IMR-90 (cell line): ENCODE data around the gene ADGRL3. TPM values are rescaled to one million over a fixed set of nuclear protein-coding genes. Genes with fewer than 3 reads are reported as not detected.

ENCODE experiments used
- ATAC-seq: fragments of 200-7000 bp; cut with Tn5 transposase; 2 replicates; pipeline ENCODE4 v1.9.1; 2020; ENCODE audit warnings: low read depth, mild to moderate bottlenecking, moderate library complexity
- BruUV-seq: library from RNA; stranded (reverse); fragments of 400-500 nt; replicated peaks from 2 replicates; lab custom pipeline; 2021; lab: Mats Ljungman, UMichigan
- CTCF ChIA-PET: fragments of 300-600 bp; formaldehyde crosslinking; extraction: SDS; loops from one replicate; lab custom pipeline; 2021; ENCODE audit warnings: antibody characterized with exemption; lab: Yijun Ruan, JAX
- POLR2A ChIA-PET: fragments of 300-600 bp; sonication (Branson Sonifier 250); formaldehyde crosslinking; loops from one replicate; lab custom pipeline; 2022; ENCODE audit warnings: antibody characterized with exemption; ENCODE audit not compliant: unreplicated experiment; lab: Charles Lee
- DNase-seq: peaks from one replicate; pipeline ENCODE4 v3.0.0; 2013
- H2AFZ ChIP-seq: replicated peaks from 2 replicates; pipeline ENCODE3; 2013; ENCODE audit warnings: low read length, mild to moderate bottlenecking; ENCODE audit not compliant: poor library complexity
- H2AK5ac ChIP-seq: 2 replicates; pipeline ENCODE4 v1.6.1; 2013; ENCODE audit warnings: low read depth, low read length, inconsistent platforms
- H2AK9ac ChIP-seq: replicated peaks from 2 replicates; pipeline ENCODE3; 2013; ENCODE audit warnings: mild to moderate bottlenecking, low read depth, low read length, moderate library complexity; ENCODE audit not compliant: poor library complexity
- H2BK120ac ChIP-seq: 2 replicates; pipeline ENCODE4 v1.6.1; 2013; ENCODE audit warnings: low read depth, low read length, inconsistent platforms
- H2BK15ac ChIP-seq: 3 replicates; pipeline ENCODE4 v1.6.1; 2013; ENCODE audit warnings: low read depth, low read length, inconsistent platforms
- H2BK20ac ChIP-seq: 2 replicates; pipeline ENCODE4 v1.6.1; 2013; ENCODE audit warnings: low read depth, mild to moderate bottlenecking, inconsistent platforms, low read length, moderate library complexity
- H2BK5ac ChIP-seq: 2 replicates; pipeline ENCODE4 v1.6.1; 2013; ENCODE audit warnings: mild to moderate bottlenecking, low read depth, low read length, inconsistent platforms; ENCODE audit not compliant: poor library complexity, severe bottlenecking
- H3K14ac ChIP-seq: replicated peaks from 2 replicates; pipeline ENCODE4 v1.6.1; 2013; ENCODE audit warnings: low read depth, low read length, inconsistent platforms
- H3K18ac ChIP-seq: 2 replicates; pipeline ENCODE4 v1.6.1; 2013; ENCODE audit warnings: low read depth, low read length, control low read depth
- H3K23ac ChIP-seq: 2 replicates; pipeline ENCODE4 v1.6.1; 2013; ENCODE audit warnings: low read depth, low read length, inconsistent platforms
- H3K27ac ChIP-seq: 2 replicates; pipeline ENCODE4 v1.5.1; 2013; ENCODE audit warnings: mild to moderate bottlenecking, control low read depth, low read length; ENCODE audit not compliant: insufficient read depth
- H3K27me3 ChIP-seq: 2 replicates; pipeline ENCODE4 v1.6.1; 2013; ENCODE audit warnings: low read length; ENCODE audit not compliant: control insufficient read depth, insufficient read depth
- H3K36me3 ChIP-seq: 2 replicates; pipeline ENCODE4 v1.6.1; 2013; ENCODE audit warnings: low read length, mixed read lengths; ENCODE audit not compliant: control insufficient read depth, insufficient read depth
- H3K4ac ChIP-seq: 2 replicates; pipeline ENCODE4 v1.6.1; 2013; ENCODE audit warnings: low read depth, low read length, inconsistent platforms
- H3K4me1 ChIP-seq: 2 replicates; pipeline ENCODE4 v1.6.1; 2013; ENCODE audit warnings: low read length, mixed read lengths; ENCODE audit not compliant: control insufficient read depth, insufficient read depth
- H3K4me2 ChIP-seq: 2 replicates; pipeline ENCODE4 v1.6.1; 2013; ENCODE audit warnings: low read depth, mild to moderate bottlenecking, control low read depth, low read length, moderate library complexity
- H3K4me3 ChIP-seq: 2 replicates; pipeline ENCODE4 v1.5.1; 2013; ENCODE audit warnings: low read depth, mild to moderate bottlenecking, control low read depth, low read length, moderate library complexity; ENCODE audit not compliant: insufficient read depth
- H3K56ac ChIP-seq: 2 replicates; pipeline ENCODE4 v1.6.1; 2013; ENCODE audit warnings: low read length, inconsistent platforms; ENCODE audit not compliant: insufficient read depth; ENCODE audit errors: extremely low read depth
- H3K79me1 ChIP-seq, 2 experiments: 2 replicates each; pipeline ENCODE4 v1.6.1; 2013; ENCODE audit warnings: low read length in 2 of 2, inconsistent platforms in 1 of 2, low read depth in 1 of 2
- H3K9ac ChIP-seq: 2 replicates; pipeline ENCODE4 v1.6.1; 2013; ENCODE audit warnings: low read depth, low read length, control low read depth
- H3K9me1 ChIP-seq: 2 replicates; pipeline ENCODE4 v1.6.1; 2013; ENCODE audit warnings: low read length, inconsistent platforms; ENCODE audit not compliant: insufficient read depth
- H3K9me3 ChIP-seq: 2 replicates; pipeline ENCODE4 v1.6.1; 2013; ENCODE audit warnings: low read length; ENCODE audit not compliant: control insufficient read depth, insufficient read depth
- H4K20me1 ChIP-seq: 2 replicates; pipeline ENCODE4 v1.6.1; 2013; ENCODE audit warnings: low read length, inconsistent platforms; ENCODE audit not compliant: insufficient read depth
- H4K5ac ChIP-seq: 2 replicates; pipeline ENCODE4 v1.6.1; 2013; ENCODE audit warnings: mild to moderate bottlenecking, low read depth, low read length, control low read depth
- H4K8ac ChIP-seq, 2 experiments: 2 replicates each; pipeline ENCODE4 v1.6.1; 2013; ENCODE audit warnings: low read depth in 2 of 2, low read length in 2 of 2, control low read depth in 1 of 2, inconsistent platforms in 1 of 2
- H4K91ac ChIP-seq: 2 replicates; pipeline ENCODE4 v1.6.1; 2013; ENCODE audit warnings: low read depth, low read length, inconsistent platforms; ENCODE audit not compliant: insufficient read depth
- BHLHE40 ChIP-seq: fragments of 150-350 bp; IDR thresholded peaks from 2 replicates; pipeline ENCODE4 v1.6.1; 2016; ENCODE audit warnings: mild to moderate bottlenecking, low read depth, low read length
- CEBPB ChIP-seq: IDR thresholded peaks from 2 replicates; pipeline ENCODE4 v1.6.1; 2012; ENCODE audit warnings: low read depth, low read length, improper control_type of control experiment
- CHD1 ChIP-seq: IDR thresholded peaks from 2 replicates; pipeline ENCODE4 v1.6.1; 2012; ENCODE audit warnings: low read depth, low read length, improper control_type of control experiment
- CTCF ChIP-seq: conservative IDR thresholded peaks from 2 replicates; pipeline ENCODE4 v1.5.1; 2012; ENCODE audit warnings: mild to moderate bottlenecking, low read depth, low read length, improper control_type of control experiment
- ELK1 ChIP-seq: fragments of 150-350 bp; IDR thresholded peaks from 2 replicates; pipeline ENCODE4 v1.6.1; 2016; ENCODE audit warnings: low read depth, mild to moderate bottlenecking, low read length, moderate library complexity, borderline replicate concordance
- FOS ChIP-seq: fragments of 150-350 bp; IDR thresholded peaks from 2 replicates; pipeline ENCODE4 v1.6.1; 2016; ENCODE audit warnings: low read depth, low read length
- MAFK ChIP-seq: IDR thresholded peaks from 2 replicates; pipeline ENCODE4 v1.6.1; 2012; ENCODE audit warnings: low read depth, low read length, improper control_type of control experiment
- MAZ ChIP-seq: IDR thresholded peaks from 2 replicates; pipeline ENCODE4 v1.6.1; 2012; ENCODE audit warnings: low read depth, mild to moderate bottlenecking, low read length, improper control_type of control experiment, moderate library complexity, borderline replicate concordance
- NFE2L2 ChIP-seq: fragments of 150-350 bp; IDR thresholded peaks from 2 replicates; pipeline ENCODE4 v1.6.1; 2016; ENCODE audit warnings: low read depth, mild to moderate bottlenecking, low read length
- POLR2A ChIP-seq: IDR thresholded peaks from 2 replicates; pipeline ENCODE4 v1.6.1; 2012; ENCODE audit warnings: mild to moderate bottlenecking, low read depth, low read length
- RAD21 ChIP-seq: IDR thresholded peaks from 2 replicates; pipeline ENCODE4 v1.6.1; 2012; ENCODE audit warnings: low read length, improper control_type of control experiment
- RCOR1 ChIP-seq: IDR thresholded peaks from 2 replicates; pipeline ENCODE4 v1.6.1; 2012; ENCODE audit warnings: mild to moderate bottlenecking, low read length, improper control_type of control experiment; ENCODE audit not compliant: insufficient replicate concordance
- RFX5 ChIP-seq: IDR thresholded peaks from 2 replicates; pipeline ENCODE4 v1.8.0; 2012; ENCODE audit warnings: low read depth, mild to moderate bottlenecking, low read length, moderate library complexity
- SMC3 ChIP-seq: fragments of 150-350 bp; IDR thresholded peaks from 2 replicates; pipeline ENCODE4 v1.6.1; 2016; ENCODE audit warnings: low read depth, mild to moderate bottlenecking, antibody characterized with exemption, low read length, moderate library complexity
- WGBS, 2 experiments: methylation state at CpG; one replicate each; pipeline versions ENCODE4 v1.1.5 to v1.1.7; 2013; ENCODE audit warnings: missing lambda C conversion rate in 2 of 2; ENCODE audit not compliant: insufficient read length in 1 of 2; ENCODE audit errors: extremely low coverage in 2 of 2; 5-methylcytosine and 5-hydroxymethylcytosine counted together
- dilution Hi-C: fragments of 300-500 bp; cut with HindIII; formaldehyde crosslinking; loops from one replicate; pipeline ENCODE4 v1.14.3; 2018; ENCODE audit warnings: low sequenced_read_pairs; ENCODE audit not compliant: unreplicated experiment
- in situ Hi-C: fragments of 300-500 bp; cut with MboI; formaldehyde crosslinking; loops from 3 replicates; pipeline ENCODE4 v1.14.3; 2019; ENCODE audit warnings: low sequenced_read_pairs, inconsistent platforms, mixed read lengths
- intact Hi-C: fragments of 100-400 bp; cut with micrococcal nuclease; formaldehyde crosslinking; loops from 2 replicates; pipeline ENCODE4 v1.10.0; 2022
- polyA plus RNA-seq, 3 experiments: library from polyadenylated mRNA; depleted of rRNA; stranded (reverse); fragments of >200 nt; gene quantifications; 2 replicates each; pipeline ENCODE4 v1.2.3, GENCODE V29; 2012; ENCODE audit warnings: low replicate concordance in 1 of 3
- total RNA-seq: library from RNA; depleted of rRNA; stranded (reverse); fragments of >200 nt; gene quantifications from 2 replicates; pipeline ENCODE4 v1.2.3, GENCODE V29; 2012
- TF ChIP-seq, protein P1 (sequence below): fragments of 150-350 bp; IDR thresholded peaks from 2 replicates; pipeline ENCODE4 v1.6.1; 2017; ENCODE audit warnings: mild to moderate bottlenecking, antibody characterized with exemption, low read length, low read depth

The ADGRL3 gene
- total and polyA plus RNA-seq, 2 of the 4 experiments (the other 2 are of a cell fraction): 0.46 to 2.5 TPM

- no peaks in the 10 kb centered on the region for H3K27me3 ChIP-seq
- no peak overlapping the region for H3K56ac ChIP-seq
- intact Hi-C loops: no loop called here
- in situ Hi-C loops: no loop called here
- no peak overlapping the region for H3K27ac ChIP-seq
- BruUV-seq: no TSS peak
- H4K8ac ChIP-seq: no peak overlapping the region
- H4K91ac ChIP-seq: no peak overlapping the region
- H3K36me3 ChIP-seq: no peaks in the 10 kb centered on the region
- no peak for DNase-seq
- H3K4me3 ChIP-seq: no peak overlapping the region
- H3K18ac ChIP-seq: no peak overlapping the region
- no peak overlapping the region for H3K23ac ChIP-seq
- H3K79me1 ChIP-seq: no peaks in the 10 kb centered on the region
- no peaks in the 10 kb centered on the region for H3K9me1 ChIP-seq
- no peak overlapping the region for H2BK15ac ChIP-seq
- H4K5ac ChIP-seq: no peak overlapping the region
- no peak overlapping the region for H3K9ac ChIP-seq
- POLR2A ChIA-PET: no interaction called here
- H3K4me1 ChIP-seq: no peaks in the 10 kb centered on the region
- no peak overlapping the region for H2BK120ac ChIP-seq
- no peak overlapping the region for H2AFZ ChIP-seq
- no peak overlapping the region for H2AK5ac ChIP-seq
- H3K9me3 ChIP-seq: no peaks in the 10 kb centered on the region
- no peak for ATAC-seq
- H4K20me1 ChIP-seq: no peaks in the 10 kb centered on the region
- dilution Hi-C loops: no loop called here
- no peak overlapping the region for H3K4ac ChIP-seq
- CTCF ChIA-PET: no interaction called here
- H3K4me2 ChIP-seq: no peak overlapping the region
- no CpG with 5 or more reads among the region's 5 CpGs for WGBS, 2 experiments
- H2BK20ac ChIP-seq: no peak overlapping the region
- no peak overlapping the region for H2BK5ac ChIP-seq
- no peak overlapping the region for H2AK9ac ChIP-seq
- H3K14ac ChIP-seq: no peak overlapping the region
- no peak for TF ChIP-seq ELK1
- TF ChIP-seq RCOR1: no peak
- no peak for TF ChIP-seq NFE2L2
- no peak for TF ChIP-seq RFX5
- TF ChIP-seq FOS: no peak
- no peak for TF ChIP-seq MAZ
- TF ChIP-seq CHD1: no peak
- no peak for TF ChIP-seq BHLHE40
- no peak for TF ChIP-seq CTCF
- TF ChIP-seq RAD21: no peak
- no peak for TF ChIP-seq MAFK
- TF ChIP-seq CEBPB: no peak
- TF ChIP-seq POLR2A: no peak
- TF ChIP-seq, protein P1, sequence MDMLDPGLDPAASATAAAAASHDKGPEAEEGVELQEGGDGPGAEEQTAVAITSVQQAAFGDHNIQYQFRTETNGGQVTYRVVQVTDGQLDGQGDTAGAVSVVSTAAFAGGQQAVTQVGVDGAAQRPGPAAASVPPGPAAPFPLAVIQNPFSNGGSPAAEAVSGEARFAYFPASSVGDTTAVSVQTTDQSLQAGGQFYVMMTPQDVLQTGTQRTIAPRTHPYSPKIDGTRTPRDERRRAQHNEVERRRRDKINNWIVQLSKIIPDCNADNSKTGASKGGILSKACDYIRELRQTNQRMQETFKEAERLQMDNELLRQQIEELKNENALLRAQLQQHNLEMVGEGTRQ: no peak
- TF ChIP-seq SMC3: no peak
These were observed 562.8 kb downstream of the ADGRL3 start for GRCh38 chr4:61762722-61763627.
